Activated gamma-delta T cell treated with Interleukin-2 at 50 U/mL for 16 hours (primary cell): Measurements from ENCODE around the gene SERPINH1.

ENCODE experiments used
- DNase-seq: peaks from one replicate; pipeline ENCODE4 v3.0.0-alpha.2; 2020

SERPINH1 gene

GRCh38 chr11:75562048-75562835 lies at the start of gene SERPINH1:
Gene SERPINH1 (plus strand): TSS chr11:75562253. CDS start chr11:75566350, 4,097 bp downstream.
- DNase-seq = peak; percentile 46

- no peak for DNase-seq
Observed at GRCh38 chr11:75513250-75513649, 48.8 kb upstream of the SERPINH1 start.

- no peak for DNase-seq
Observed at GRCh38 chr11:75514596-75514995, 47.5 kb upstream of the SERPINH1 start.

GRCh38 chr11:75516140-75516539 lies 45.9 kb upstream of the SERPINH1 start:
- no peak for DNase-seq

GRCh38 chr11:75516886-75517285 lies 45.2 kb upstream of the SERPINH1 start:
- no peak for DNase-seq

- DNase-seq = no peak
Observed at GRCh38 chr11:75518204-75518549, 43.9 kb upstream of the SERPINH1 start.

- DNase-seq = no peak
Observed at GRCh38 chr11:75518771-75519653, 43.0 kb upstream of the SERPINH1 start.

- no peak for DNase-seq
Observed at GRCh38 chr11:75520688-75521087, 41.4 kb upstream of the SERPINH1 start.

- DNase-seq = no peak
Observed at GRCh38 chr11:75522286-75523044, 39.6 kb upstream of the SERPINH1 start.

GRCh38 chr11:75523189-75523588 lies 38.9 kb upstream of the SERPINH1 start:
- no peak for DNase-seq

- DNase-seq = no peak
Observed at GRCh38 chr11:75523811-75524664, 38.0 kb upstream of the SERPINH1 start.

GRCh38 chr11:75524665-75525432 lies 37.2 kb upstream of the SERPINH1 start:
- DNase-seq = peak; percentile 26

GRCh38 chr11:75525433-75526191 lies 36.4 kb upstream of the SERPINH1 start, which contains the start of gene GDPD5:
Gene GDPD5 (minus strand): TSS chr11:75525941. CDS start chr11:75477735, 48,206 bp downstream.
- peak; percentile 76 for DNase-seq

GRCh38 chr11:75526192-75526541 lies 35.9 kb upstream of the SERPINH1 start:
- DNase-seq = no peak

GRCh38 chr11:75527130-75527529 lies 34.9 kb upstream of the SERPINH1 start:
- DNase-seq = no peak

GRCh38 chr11:75527938-75528735 lies 33.9 kb upstream of the SERPINH1 start:
- DNase-seq = no peak

GRCh38 chr11:75530577-75530976 lies 31.5 kb upstream of the SERPINH1 start:
- DNase-seq = no peak

GRCh38 chr11:75531325-75531724 lies 30.7 kb upstream of the SERPINH1 start:
- DNase-seq = no peak

GRCh38 chr11:75532200-75533048 lies 29.6 kb upstream of the SERPINH1 start:
- peak; percentile 83 for DNase-seq
